ENCODE measurements around the gene MEAK7.

MEAK7 gene

DNA sequence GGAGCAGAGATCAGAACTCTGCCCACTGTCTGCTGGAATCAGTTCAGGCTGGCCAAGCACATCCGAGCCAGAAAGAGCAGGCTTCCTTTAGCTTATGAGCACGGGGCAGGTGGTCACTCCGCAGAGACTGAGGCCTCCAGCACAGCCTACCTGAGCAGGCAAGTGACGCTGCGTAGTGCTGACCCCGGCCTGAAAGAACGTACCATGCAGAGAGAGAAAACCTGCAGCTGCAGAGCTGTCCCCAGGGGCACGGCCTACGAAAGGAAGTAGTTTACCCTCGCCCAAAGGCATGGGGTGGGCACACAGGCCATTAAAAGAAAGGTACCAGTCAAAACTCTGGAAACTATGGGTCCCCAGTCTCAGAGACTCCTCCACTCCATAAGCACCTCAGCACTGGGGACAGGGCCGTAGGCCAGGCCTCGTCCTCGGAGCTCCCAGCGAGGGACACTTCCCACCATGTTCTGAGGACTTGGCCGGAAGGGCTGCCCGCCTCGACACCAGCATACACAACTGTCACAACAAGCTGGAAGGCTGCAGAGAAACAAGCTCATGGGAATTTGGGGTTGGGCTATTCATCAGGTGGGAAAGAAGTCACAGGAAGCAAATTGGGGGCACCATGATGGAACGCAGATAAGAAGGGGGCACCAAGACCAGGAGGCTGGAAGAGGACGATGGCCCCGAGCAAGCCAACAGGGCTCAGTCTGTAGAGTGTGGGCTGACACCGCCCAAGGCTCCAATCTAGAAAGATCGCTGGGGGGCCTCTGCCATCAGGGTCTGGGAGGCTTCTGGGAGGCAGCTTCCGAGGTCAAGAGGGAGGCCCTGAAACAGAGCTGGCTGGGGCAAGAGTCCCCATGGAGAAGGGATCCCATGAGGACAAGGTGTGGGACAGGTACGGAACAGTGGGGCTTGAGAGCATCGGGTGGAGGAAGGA lies 21.2 kb downstream of the MEAK7 start:
- Histone ChIP-seq H3K79me2 (ENCODE audit: control insufficient read depth, insufficient read depth, low read length) (no peaks in the 10 kb centered on the region), H3K79me1 (ENCODE audit: low read length) (no peaks in the 10 kb centered on the region), H3K9ac (ENCODE audit: low read length) (no peak overlapping the region), H3K18ac (ENCODE audit: low read length) (no peak overlapping the region), H2BK15ac (replicated peaks; ENCODE audit: low read depth) (no peak overlapping the region), H3K27ac (ENCODE audit: low read depth, low read length) (no peak overlapping the region), H3K4me2 (ENCODE audit: low read length) (no peak overlapping the region), H3K56ac (ENCODE audit: low read length) (no peak overlapping the region), H3K4me3 (ENCODE audit: low read length) (no peak overlapping the region), H4K8ac (ENCODE audit: low read depth, low read length) (no peak overlapping the region), H2AK5ac (ENCODE audit: low read length) (no peak overlapping the region), H3K4ac (ENCODE audit: low read depth, low read length) (no peak overlapping the region), H3K27me3 (ENCODE audit: insufficient read depth, low read length, poor library complexity) (no peaks in the 10 kb centered on the region), H3K36me3 (ENCODE audit: control insufficient read depth, insufficient read depth, low read length) (no peaks in the 10 kb centered on the region), H3K4me1 (ENCODE audit: control insufficient read depth, low read depth, low read length) (no peaks in the 10 kb centered on the region), H2BK120ac (ENCODE audit: low read depth, low read length) (no peak overlapping the region), H2BK5ac (ENCODE audit: low read length) (no peak overlapping the region), H4K5ac (ENCODE audit: low read length) (no peak overlapping the region), H3K23ac (ENCODE audit: low read length) (no peak overlapping the region)
- no peak for DNase-seq
- no CpG with 5 or more reads among the region's 25 CpGs for WGBS (ENCODE audit: extremely low coverage, insufficient coverage, low lambda C conversion rate)

GRCh38 chr16:84482001-84482891 lies 22.2 kb downstream of the MEAK7 start:
- Histone ChIP-seq H3K18ac (ENCODE audit: low read length) (no peak overlapping the region), H2BK120ac (ENCODE audit: low read depth, low read length) (no peak overlapping the region), H3K27ac (ENCODE audit: low read depth, low read length) (no peak overlapping the region), H3K9ac (ENCODE audit: low read length) (no peak overlapping the region), H3K56ac (ENCODE audit: low read length) (no peak overlapping the region), H4K8ac (ENCODE audit: low read depth, low read length) (no peak overlapping the region), H3K4me1 (ENCODE audit: control insufficient read depth, low read depth, low read length) (no peaks in the 10 kb centered on the region), H3K27me3 (ENCODE audit: insufficient read depth, low read length, poor library complexity) (no peaks in the 10 kb centered on the region), H3K4me2 (ENCODE audit: low read length) (no peak overlapping the region), H2BK5ac (ENCODE audit: low read length) (no peak overlapping the region), H3K79me2 (ENCODE audit: control insufficient read depth, insufficient read depth, low read length) (no peaks in the 10 kb centered on the region), H4K5ac (ENCODE audit: low read length) (no peak overlapping the region), H3K4ac (ENCODE audit: low read depth, low read length) (no peak overlapping the region), H3K23ac (ENCODE audit: low read length) (no peak overlapping the region), H2AK5ac (ENCODE audit: low read length) (no peak overlapping the region), H3K79me1 (ENCODE audit: low read length) (no peaks in the 10 kb centered on the region), H3K4me3 (ENCODE audit: low read length) (no peak overlapping the region), H3K36me3 (ENCODE audit: control insufficient read depth, insufficient read depth, low read length) (no peaks in the 10 kb centered on the region), H2BK15ac (replicated peaks; ENCODE audit: low read depth) (no peak overlapping the region)
- no CpG with 5 or more reads among the region's 33 CpGs for WGBS (ENCODE audit: extremely low coverage, insufficient coverage, low lambda C conversion rate)
- DNase-seq: no peak

DNA sequence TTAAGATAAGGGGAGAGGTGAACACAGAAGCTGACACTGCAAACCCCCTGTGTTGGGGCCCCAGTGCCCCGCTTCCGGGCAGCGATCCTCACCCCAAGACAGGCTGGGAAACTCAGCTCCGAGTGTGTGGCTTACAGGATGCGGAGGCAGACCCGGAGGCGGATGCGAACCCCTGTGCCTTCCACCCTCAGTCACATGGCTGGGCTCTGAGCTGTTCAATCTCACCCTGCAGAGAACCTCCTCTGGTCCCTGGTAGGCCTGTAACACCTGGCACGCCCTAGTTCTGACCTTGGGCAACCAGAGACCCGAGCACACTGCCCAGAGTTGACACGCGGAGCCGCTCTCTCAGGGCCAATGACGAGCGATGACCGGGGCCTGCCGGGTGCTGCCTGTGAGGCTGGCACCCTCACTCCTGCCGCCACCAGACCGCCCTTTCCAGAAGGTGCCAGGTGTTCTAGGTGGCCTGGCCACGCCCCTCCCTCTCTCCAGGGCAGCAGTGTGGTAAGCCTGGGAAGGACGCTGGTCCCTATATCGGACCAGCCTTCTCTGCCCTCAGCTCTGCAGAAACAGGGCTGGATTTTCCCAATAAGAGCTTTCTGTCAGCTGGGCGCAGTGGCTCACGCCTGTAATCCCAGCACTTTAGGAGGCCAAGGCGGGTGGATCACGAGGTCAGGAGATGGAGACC lies 23.3 kb downstream of the MEAK7 start:
- H3K56ac ChIP-seq (ENCODE audit: low read length): no peak overlapping the region
- no peak overlapping the region for H3K27ac ChIP-seq (ENCODE audit: low read depth, low read length)
- no peaks in the 10 kb centered on the region for H3K79me1 ChIP-seq (ENCODE audit: low read length)
- H3K18ac ChIP-seq (ENCODE audit: low read length): no peak overlapping the region
- H3K4me3 ChIP-seq (ENCODE audit: low read length): no peak overlapping the region
- H3K27me3 ChIP-seq (ENCODE audit: insufficient read depth, low read length, poor library complexity): no peaks in the 10 kb centered on the region
- no peak for DNase-seq
- no peak overlapping the region for H2AK5ac ChIP-seq (ENCODE audit: low read length)
- H4K5ac ChIP-seq (ENCODE audit: low read length): no peak overlapping the region
- no peak overlapping the region for H2BK15ac ChIP-seq (replicated peaks; ENCODE audit: low read depth)
- H3K36me3 ChIP-seq (ENCODE audit: control insufficient read depth, insufficient read depth, low read length): no peaks in the 10 kb centered on the region
- H4K8ac ChIP-seq (ENCODE audit: low read depth, low read length): no peak overlapping the region
- H3K79me2 ChIP-seq (ENCODE audit: control insufficient read depth, insufficient read depth, low read length): no peaks in the 10 kb centered on the region
- no peaks in the 10 kb centered on the region for H3K4me1 ChIP-seq (ENCODE audit: control insufficient read depth, low read depth, low read length)
- no peak overlapping the region for H3K4ac ChIP-seq (ENCODE audit: low read depth, low read length)
- no peak overlapping the region for H3K4me2 ChIP-seq (ENCODE audit: low read length)
- no peak overlapping the region for H2BK5ac ChIP-seq (ENCODE audit: low read length)
- H3K23ac ChIP-seq (ENCODE audit: low read length): no peak overlapping the region
- H2BK120ac ChIP-seq (ENCODE audit: low read depth, low read length): no peak overlapping the region
- no peak overlapping the region for H3K9ac ChIP-seq (ENCODE audit: low read length)
- no CpG with 5 or more reads among the region's 26 CpGs for WGBS (ENCODE audit: extremely low coverage, insufficient coverage, low lambda C conversion rate)

DNA sequence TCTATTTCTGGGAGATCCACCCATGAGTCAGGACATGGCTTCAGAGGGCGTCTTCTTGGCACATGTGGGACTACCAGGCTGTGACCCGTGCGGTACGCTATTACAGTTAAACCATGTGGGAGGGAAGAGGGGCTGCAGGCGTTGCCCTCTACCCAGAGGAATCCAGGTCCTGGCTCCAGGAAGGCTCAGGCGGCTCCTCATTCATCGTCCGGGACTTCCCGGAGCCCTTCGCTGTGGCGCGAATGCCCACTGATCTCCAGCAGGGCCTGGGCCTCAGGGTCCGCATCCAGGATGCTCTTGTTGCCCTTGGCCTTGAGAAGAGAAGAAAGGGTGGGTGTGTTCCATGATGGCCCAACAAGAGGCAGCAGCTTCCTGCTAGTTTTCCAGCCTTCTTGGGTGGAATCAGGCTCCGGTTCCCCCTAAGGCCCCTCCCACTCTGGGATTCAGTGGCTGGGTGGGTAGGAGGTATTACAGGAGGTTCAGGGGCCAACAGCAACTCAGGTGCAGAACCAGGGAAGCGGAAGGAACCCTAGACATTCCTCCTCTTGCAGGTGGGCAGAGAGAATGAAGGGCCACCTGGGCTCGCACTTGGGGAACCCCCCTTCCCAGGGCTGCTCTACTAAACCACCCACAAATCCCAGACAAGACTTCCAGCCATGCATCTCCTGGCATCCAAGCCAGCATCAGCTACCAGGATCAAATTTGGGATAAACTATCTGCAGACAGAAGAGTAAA lies 24.6 kb downstream of the MEAK7 start:
- Histone ChIP-seq H3K4me1 (ENCODE audit: control insufficient read depth, low read depth, low read length) (no peaks in the 10 kb centered on the region), H3K9ac (ENCODE audit: low read length) (no peak overlapping the region), H2AK5ac (ENCODE audit: low read length) (no peak overlapping the region), H2BK120ac (ENCODE audit: low read depth, low read length) (no peak overlapping the region), H3K27ac (ENCODE audit: low read depth, low read length) (no peak overlapping the region), H3K4ac (ENCODE audit: low read depth, low read length) (no peak overlapping the region), H3K4me3 (ENCODE audit: low read length) (no peak overlapping the region), H3K36me3 (ENCODE audit: control insufficient read depth, insufficient read depth, low read length) (no peaks in the 10 kb centered on the region), H3K27me3 (ENCODE audit: insufficient read depth, low read length, poor library complexity) (no peaks in the 10 kb centered on the region), H3K4me2 (ENCODE audit: low read length) (no peak overlapping the region), H2BK15ac (replicated peaks; ENCODE audit: low read depth) (no peak overlapping the region), H2BK5ac (ENCODE audit: low read length) (no peak overlapping the region), H3K79me1 (ENCODE audit: low read length) (no peaks in the 10 kb centered on the region), H4K5ac (ENCODE audit: low read length) (no peak overlapping the region), H3K23ac (ENCODE audit: low read length) (no peak overlapping the region), H3K18ac (ENCODE audit: low read length) (no peak overlapping the region), H4K8ac (ENCODE audit: low read depth, low read length) (no peak overlapping the region), H3K79me2 (ENCODE audit: control insufficient read depth, insufficient read depth, low read length) (no peaks in the 10 kb centered on the region), H3K56ac (ENCODE audit: low read length) (no peak overlapping the region)
- no peak for DNase-seq
- no CpG with 5 or more reads among the region's 16 CpGs for WGBS (ENCODE audit: extremely low coverage, insufficient coverage, low lambda C conversion rate)

- H3K36me3 ChIP-seq (ENCODE audit: control insufficient read depth, insufficient read depth, low read length): no peaks in the 10 kb centered on the region
- no peak overlapping the region for H4K5ac ChIP-seq (ENCODE audit: low read length)
- H3K23ac ChIP-seq (ENCODE audit: low read length): no peak overlapping the region
- no peaks in the 10 kb centered on the region for H3K27me3 ChIP-seq (ENCODE audit: insufficient read depth, low read length, poor library complexity)
- no peak overlapping the region for H3K4me3 ChIP-seq (ENCODE audit: low read length)
- no peak overlapping the region for H3K4me2 ChIP-seq (ENCODE audit: low read length)
- H3K18ac ChIP-seq (ENCODE audit: low read length): no peak overlapping the region
- no peaks in the 10 kb centered on the region for H3K79me2 ChIP-seq (ENCODE audit: control insufficient read depth, insufficient read depth, low read length)
- H4K8ac ChIP-seq (ENCODE audit: low read depth, low read length): no peak overlapping the region
- no peaks in the 10 kb centered on the region for H3K4me1 ChIP-seq (ENCODE audit: control insufficient read depth, low read depth, low read length)
- H2BK5ac ChIP-seq (ENCODE audit: low read length): no peak overlapping the region
- no peak overlapping the region for H2AK5ac ChIP-seq (ENCODE audit: low read length)
- no CpG with 5 or more reads among the region's 13 CpGs for WGBS (ENCODE audit: extremely low coverage, insufficient coverage, low lambda C conversion rate)
- no peak overlapping the region for H3K56ac ChIP-seq (ENCODE audit: low read length)
- H3K4ac ChIP-seq (ENCODE audit: low read depth, low read length): no peak overlapping the region
- H3K27ac ChIP-seq (ENCODE audit: low read depth, low read length): no peak overlapping the region
- no peak overlapping the region for H3K9ac ChIP-seq (ENCODE audit: low read length)
- no peak overlapping the region for H2BK15ac ChIP-seq (replicated peaks; ENCODE audit: low read depth)
- no peaks in the 10 kb centered on the region for H3K79me1 ChIP-seq (ENCODE audit: low read length)
- DNase-seq: no peak
- no peak overlapping the region for H2BK120ac ChIP-seq (ENCODE audit: low read depth, low read length)
These were observed 26.1 kb downstream of the MEAK7 start for GRCh38 chr16:84478172-84478947.
